IMR-90 (cell line): Measurements from ENCODE around the gene NPAS3. TPM values are rescaled to one million over a fixed set of nuclear protein-coding genes. Genes with fewer than 3 reads are reported as not detected.

ENCODE experiments used
- ATAC-seq: fragments of 200-7000 bp; cut with Tn5 transposase; 2 replicates; pipeline ENCODE4 v1.9.1; 2020; ENCODE audit warnings: low read depth, mild to moderate bottlenecking, moderate library complexity
- BruUV-seq: library from RNA; stranded (reverse); fragments of 400-500 nt; replicated peaks from 2 replicates; lab custom pipeline; 2021; lab: Mats Ljungman, UMichigan
- CTCF ChIA-PET: fragments of 300-600 bp; formaldehyde crosslinking; extraction: SDS; loops from one replicate; lab custom pipeline; 2021; ENCODE audit warnings: antibody characterized with exemption; lab: Yijun Ruan, JAX
- POLR2A ChIA-PET: fragments of 300-600 bp; sonication (Branson Sonifier 250); formaldehyde crosslinking; loops from one replicate; lab custom pipeline; 2022; ENCODE audit warnings: antibody characterized with exemption; ENCODE audit not compliant: unreplicated experiment; lab: Charles Lee
- DNase-seq: peaks from one replicate; pipeline ENCODE4 v3.0.0; 2013
- H2AFZ ChIP-seq: replicated peaks from 2 replicates; pipeline ENCODE3; 2013; ENCODE audit warnings: low read length, mild to moderate bottlenecking; ENCODE audit not compliant: poor library complexity
- H2AK5ac ChIP-seq: 2 replicates; pipeline ENCODE4 v1.6.1; 2013; ENCODE audit warnings: low read depth, low read length, inconsistent platforms
- H2AK9ac ChIP-seq: replicated peaks from 2 replicates; pipeline ENCODE3; 2013; ENCODE audit warnings: mild to moderate bottlenecking, low read depth, low read length, moderate library complexity; ENCODE audit not compliant: poor library complexity
- H2BK120ac ChIP-seq: 2 replicates; pipeline ENCODE4 v1.6.1; 2013; ENCODE audit warnings: low read depth, low read length, inconsistent platforms
- H2BK15ac ChIP-seq: 3 replicates; pipeline ENCODE4 v1.6.1; 2013; ENCODE audit warnings: low read depth, low read length, inconsistent platforms
- H2BK20ac ChIP-seq: 2 replicates; pipeline ENCODE4 v1.6.1; 2013; ENCODE audit warnings: low read depth, mild to moderate bottlenecking, inconsistent platforms, low read length, moderate library complexity
- H2BK5ac ChIP-seq: 2 replicates; pipeline ENCODE4 v1.6.1; 2013; ENCODE audit warnings: mild to moderate bottlenecking, low read depth, low read length, inconsistent platforms; ENCODE audit not compliant: poor library complexity, severe bottlenecking
- H3K14ac ChIP-seq: replicated peaks from 2 replicates; pipeline ENCODE4 v1.6.1; 2013; ENCODE audit warnings: low read depth, low read length, inconsistent platforms
- H3K18ac ChIP-seq: 2 replicates; pipeline ENCODE4 v1.6.1; 2013; ENCODE audit warnings: low read depth, low read length, control low read depth
- H3K23ac ChIP-seq: 2 replicates; pipeline ENCODE4 v1.6.1; 2013; ENCODE audit warnings: low read depth, low read length, inconsistent platforms
- H3K27ac ChIP-seq: 2 replicates; pipeline ENCODE4 v1.5.1; 2013; ENCODE audit warnings: mild to moderate bottlenecking, control low read depth, low read length; ENCODE audit not compliant: insufficient read depth
- H3K27me3 ChIP-seq: 2 replicates; pipeline ENCODE4 v1.6.1; 2013; ENCODE audit warnings: low read length; ENCODE audit not compliant: control insufficient read depth, insufficient read depth
- H3K36me3 ChIP-seq: 2 replicates; pipeline ENCODE4 v1.6.1; 2013; ENCODE audit warnings: low read length, mixed read lengths; ENCODE audit not compliant: control insufficient read depth, insufficient read depth
- H3K4ac ChIP-seq: 2 replicates; pipeline ENCODE4 v1.6.1; 2013; ENCODE audit warnings: low read depth, low read length, inconsistent platforms
- H3K4me1 ChIP-seq: 2 replicates; pipeline ENCODE4 v1.6.1; 2013; ENCODE audit warnings: low read length, mixed read lengths; ENCODE audit not compliant: control insufficient read depth, insufficient read depth
- H3K4me2 ChIP-seq: 2 replicates; pipeline ENCODE4 v1.6.1; 2013; ENCODE audit warnings: low read depth, mild to moderate bottlenecking, control low read depth, low read length, moderate library complexity
- H3K4me3 ChIP-seq: 2 replicates; pipeline ENCODE4 v1.5.1; 2013; ENCODE audit warnings: low read depth, mild to moderate bottlenecking, control low read depth, low read length, moderate library complexity; ENCODE audit not compliant: insufficient read depth
- H3K56ac ChIP-seq: 2 replicates; pipeline ENCODE4 v1.6.1; 2013; ENCODE audit warnings: low read length, inconsistent platforms; ENCODE audit not compliant: insufficient read depth; ENCODE audit errors: extremely low read depth
- H3K79me1 ChIP-seq, 2 experiments: 2 replicates each; pipeline ENCODE4 v1.6.1; 2013; ENCODE audit warnings: low read length in 2 of 2, inconsistent platforms in 1 of 2, low read depth in 1 of 2
- H3K9ac ChIP-seq: 2 replicates; pipeline ENCODE4 v1.6.1; 2013; ENCODE audit warnings: low read depth, low read length, control low read depth
- H3K9me1 ChIP-seq: 2 replicates; pipeline ENCODE4 v1.6.1; 2013; ENCODE audit warnings: low read length, inconsistent platforms; ENCODE audit not compliant: insufficient read depth
- H3K9me3 ChIP-seq: 2 replicates; pipeline ENCODE4 v1.6.1; 2013; ENCODE audit warnings: low read length; ENCODE audit not compliant: control insufficient read depth, insufficient read depth
- H4K20me1 ChIP-seq: 2 replicates; pipeline ENCODE4 v1.6.1; 2013; ENCODE audit warnings: low read length, inconsistent platforms; ENCODE audit not compliant: insufficient read depth
- H4K5ac ChIP-seq: 2 replicates; pipeline ENCODE4 v1.6.1; 2013; ENCODE audit warnings: mild to moderate bottlenecking, low read depth, low read length, control low read depth
- H4K8ac ChIP-seq, 2 experiments: 2 replicates each; pipeline ENCODE4 v1.6.1; 2013; ENCODE audit warnings: low read depth in 2 of 2, low read length in 2 of 2, control low read depth in 1 of 2, inconsistent platforms in 1 of 2
- H4K91ac ChIP-seq: 2 replicates; pipeline ENCODE4 v1.6.1; 2013; ENCODE audit warnings: low read depth, low read length, inconsistent platforms; ENCODE audit not compliant: insufficient read depth
- BHLHE40 ChIP-seq: fragments of 150-350 bp; IDR thresholded peaks from 2 replicates; pipeline ENCODE4 v1.6.1; 2016; ENCODE audit warnings: mild to moderate bottlenecking, low read depth, low read length
- CEBPB ChIP-seq: IDR thresholded peaks from 2 replicates; pipeline ENCODE4 v1.6.1; 2012; ENCODE audit warnings: low read depth, low read length, improper control_type of control experiment
- CHD1 ChIP-seq: IDR thresholded peaks from 2 replicates; pipeline ENCODE4 v1.6.1; 2012; ENCODE audit warnings: low read depth, low read length, improper control_type of control experiment
- FOS ChIP-seq: fragments of 150-350 bp; IDR thresholded peaks from 2 replicates; pipeline ENCODE4 v1.6.1; 2016; ENCODE audit warnings: low read depth, low read length
- MAFK ChIP-seq: IDR thresholded peaks from 2 replicates; pipeline ENCODE4 v1.6.1; 2012; ENCODE audit warnings: low read depth, low read length, improper control_type of control experiment
- MAZ ChIP-seq: IDR thresholded peaks from 2 replicates; pipeline ENCODE4 v1.6.1; 2012; ENCODE audit warnings: low read depth, mild to moderate bottlenecking, low read length, improper control_type of control experiment, moderate library complexity, borderline replicate concordance
- MXI1 ChIP-seq: IDR thresholded peaks from 2 replicates; pipeline ENCODE4 v1.6.1; 2012; ENCODE audit warnings: low read depth, mild to moderate bottlenecking, low read length, moderate library complexity, borderline replicate concordance
- POLR2A ChIP-seq: IDR thresholded peaks from 2 replicates; pipeline ENCODE4 v1.6.1; 2012; ENCODE audit warnings: mild to moderate bottlenecking, low read depth, low read length
- RAD21 ChIP-seq: IDR thresholded peaks from 2 replicates; pipeline ENCODE4 v1.6.1; 2012; ENCODE audit warnings: low read length, improper control_type of control experiment
- RCOR1 ChIP-seq: IDR thresholded peaks from 2 replicates; pipeline ENCODE4 v1.6.1; 2012; ENCODE audit warnings: mild to moderate bottlenecking, low read length, improper control_type of control experiment; ENCODE audit not compliant: insufficient replicate concordance
- RFX5 ChIP-seq: IDR thresholded peaks from 2 replicates; pipeline ENCODE4 v1.8.0; 2012; ENCODE audit warnings: low read depth, mild to moderate bottlenecking, low read length, moderate library complexity
- SMC3 ChIP-seq: fragments of 150-350 bp; IDR thresholded peaks from 2 replicates; pipeline ENCODE4 v1.6.1; 2016; ENCODE audit warnings: low read depth, mild to moderate bottlenecking, antibody characterized with exemption, low read length, moderate library complexity
- WGBS, 2 experiments: methylation state at CpG; one replicate each; pipeline versions ENCODE4 v1.1.5 to v1.1.7; 2013; ENCODE audit warnings: missing lambda C conversion rate in 2 of 2; ENCODE audit not compliant: insufficient read length in 1 of 2; ENCODE audit errors: extremely low coverage in 2 of 2; 5-methylcytosine and 5-hydroxymethylcytosine counted together
- dilution Hi-C: fragments of 300-500 bp; cut with HindIII; formaldehyde crosslinking; loops from one replicate; pipeline ENCODE4 v1.14.3; 2018; ENCODE audit warnings: low sequenced_read_pairs; ENCODE audit not compliant: unreplicated experiment
- in situ Hi-C: fragments of 300-500 bp; cut with MboI; formaldehyde crosslinking; loops from 3 replicates; pipeline ENCODE4 v1.14.3; 2019; ENCODE audit warnings: low sequenced_read_pairs, inconsistent platforms, mixed read lengths
- intact Hi-C: fragments of 100-400 bp; cut with micrococcal nuclease; formaldehyde crosslinking; loops from 2 replicates; pipeline ENCODE4 v1.10.0; 2022
- polyA plus RNA-seq, 3 experiments: library from polyadenylated mRNA; depleted of rRNA; stranded (reverse); fragments of >200 nt; gene quantifications; 2 replicates each; pipeline ENCODE4 v1.2.3, GENCODE V29; 2012; ENCODE audit warnings: low replicate concordance in 1 of 3
- total RNA-seq: library from RNA; depleted of rRNA; stranded (reverse); fragments of >200 nt; gene quantifications from 2 replicates; pipeline ENCODE4 v1.2.3, GENCODE V29; 2012
- TF ChIP-seq, protein P1 (sequence below): fragments of 150-350 bp; IDR thresholded peaks from 2 replicates; pipeline ENCODE4 v1.6.1; 2016; ENCODE audit warnings: low read depth, mild to moderate bottlenecking, low read length, moderate library complexity, borderline replicate concordance
- TF ChIP-seq, protein P2 (sequence below): fragments of 150-350 bp; IDR thresholded peaks from 2 replicates; pipeline ENCODE4 v1.6.1; 2017; ENCODE audit warnings: mild to moderate bottlenecking, antibody characterized with exemption, low read length, low read depth
- TF ChIP-seq, protein P3 (sequence below): conservative IDR thresholded peaks from 2 replicates; pipeline ENCODE4 v1.5.1; 2012; ENCODE audit warnings: mild to moderate bottlenecking, low read depth, low read length, improper control_type of control experiment

NPAS3 gene
- total and polyA plus RNA-seq, 2 of the 4 experiments (the other 2 are of a cell fraction): not detected

DNA sequence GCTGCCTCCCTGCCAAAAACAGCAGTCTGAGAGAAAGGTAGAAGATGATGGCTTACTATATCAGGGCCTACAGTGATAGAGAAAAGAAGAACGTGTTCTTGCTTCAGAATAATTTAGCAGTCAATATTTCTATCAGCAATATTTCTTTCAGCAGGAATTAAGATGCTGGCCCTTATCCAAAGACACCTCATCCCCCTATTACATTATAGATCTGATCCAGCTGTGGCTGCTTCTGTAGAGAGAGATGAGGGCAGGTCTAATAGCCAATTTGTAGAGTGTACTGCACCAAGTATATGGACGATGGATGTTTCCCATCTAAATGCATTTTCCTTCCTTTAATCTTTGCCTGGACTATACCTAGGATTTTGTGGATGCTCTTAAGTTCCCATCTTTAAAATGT is 451.7 kb downstream of the NPAS3 start:
- BruUV-seq: no TSS peak
- H3K18ac ChIP-seq: no peak overlapping the region
- TF ChIP-seq, protein P1, sequence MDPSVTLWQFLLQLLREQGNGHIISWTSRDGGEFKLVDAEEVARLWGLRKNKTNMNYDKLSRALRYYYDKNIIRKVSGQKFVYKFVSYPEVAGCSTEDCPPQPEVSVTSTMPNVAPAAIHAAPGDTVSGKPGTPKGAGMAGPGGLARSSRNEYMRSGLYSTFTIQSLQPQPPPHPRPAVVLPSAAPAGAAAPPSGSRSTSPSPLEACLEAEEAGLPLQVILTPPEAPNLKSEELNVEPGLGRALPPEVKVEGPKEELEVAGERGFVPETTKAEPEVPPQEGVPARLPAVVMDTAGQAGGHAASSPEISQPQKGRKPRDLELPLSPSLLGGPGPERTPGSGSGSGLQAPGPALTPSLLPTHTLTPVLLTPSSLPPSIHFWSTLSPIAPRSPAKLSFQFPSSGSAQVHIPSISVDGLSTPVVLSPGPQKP: no peak
- TF ChIP-seq, protein P2, sequence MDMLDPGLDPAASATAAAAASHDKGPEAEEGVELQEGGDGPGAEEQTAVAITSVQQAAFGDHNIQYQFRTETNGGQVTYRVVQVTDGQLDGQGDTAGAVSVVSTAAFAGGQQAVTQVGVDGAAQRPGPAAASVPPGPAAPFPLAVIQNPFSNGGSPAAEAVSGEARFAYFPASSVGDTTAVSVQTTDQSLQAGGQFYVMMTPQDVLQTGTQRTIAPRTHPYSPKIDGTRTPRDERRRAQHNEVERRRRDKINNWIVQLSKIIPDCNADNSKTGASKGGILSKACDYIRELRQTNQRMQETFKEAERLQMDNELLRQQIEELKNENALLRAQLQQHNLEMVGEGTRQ: no peak
- TF ChIP-seq MXI1: no peak
- TF ChIP-seq CEBPB: no peak
- TF ChIP-seq MAZ: no peak
- no peak for TF ChIP-seq RCOR1
- TF ChIP-seq BHLHE40: no peak
- no peak for TF ChIP-seq POLR2A
- TF ChIP-seq MAFK: no peak
- TF ChIP-seq, protein P3, sequence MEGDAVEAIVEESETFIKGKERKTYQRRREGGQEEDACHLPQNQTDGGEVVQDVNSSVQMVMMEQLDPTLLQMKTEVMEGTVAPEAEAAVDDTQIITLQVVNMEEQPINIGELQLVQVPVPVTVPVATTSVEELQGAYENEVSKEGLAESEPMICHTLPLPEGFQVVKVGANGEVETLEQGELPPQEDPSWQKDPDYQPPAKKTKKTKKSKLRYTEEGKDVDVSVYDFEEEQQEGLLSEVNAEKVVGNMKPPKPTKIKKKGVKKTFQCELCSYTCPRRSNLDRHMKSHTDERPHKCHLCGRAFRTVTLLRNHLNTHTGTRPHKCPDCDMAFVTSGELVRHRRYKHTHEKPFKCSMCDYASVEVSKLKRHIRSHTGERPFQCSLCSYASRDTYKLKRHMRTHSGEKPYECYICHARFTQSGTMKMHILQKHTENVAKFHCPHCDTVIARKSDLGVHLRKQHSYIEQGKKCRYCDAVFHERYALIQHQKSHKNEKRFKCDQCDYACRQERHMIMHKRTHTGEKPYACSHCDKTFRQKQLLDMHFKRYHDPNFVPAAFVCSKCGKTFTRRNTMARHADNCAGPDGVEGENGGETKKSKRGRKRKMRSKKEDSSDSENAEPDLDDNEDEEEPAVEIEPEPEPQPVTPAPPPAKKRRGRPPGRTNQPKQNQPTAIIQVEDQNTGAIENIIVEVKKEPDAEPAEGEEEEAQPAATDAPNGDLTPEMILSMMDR: no peak
- no peak for TF ChIP-seq RAD21
- no peak for TF ChIP-seq RFX5
- no peak for TF ChIP-seq CHD1
- TF ChIP-seq SMC3: no peak
- TF ChIP-seq FOS: no peak

More for the DNA sequence above, 451.7 kb downstream of the NPAS3 start:
- Histone ChIP-seq H3K4ac (no peak overlapping the region), H3K14ac (no peak overlapping the region), H3K4me1 (no peaks in the 10 kb centered on the region), H4K91ac (no peak overlapping the region), H2BK5ac (no peak overlapping the region), H4K20me1 (no peaks in the 10 kb centered on the region), H3K36me3 (no peaks in the 10 kb centered on the region), H3K4me3 (no peak overlapping the region), H2BK20ac (no peak overlapping the region), H3K4me2 (no peak overlapping the region), H2BK15ac (no peak overlapping the region), H3K56ac (no peak overlapping the region), H3K79me1 (no peaks in the 10 kb centered on the region), H3K9me3 (no peaks in the 10 kb centered on the region), H4K8ac (no peak overlapping the region), H2AK9ac (no peak overlapping the region), H3K23ac (no peak overlapping the region), H3K9me1 (no peaks in the 10 kb centered on the region), H4K5ac (no peak overlapping the region), H2BK120ac (no peak overlapping the region), H3K9ac (no peak overlapping the region), H2AFZ (no peak overlapping the region), H3K27ac (no peak overlapping the region), H2AK5ac (no peak overlapping the region), H3K27me3 (no peaks in the 10 kb centered on the region)
- ChIA-PET POLR2A (no interaction called here), CTCF (no interaction called here)
- dilution Hi-C loops (no loop called here), in situ Hi-C loops (no loop called here), intact Hi-C loops (no loop called here)
- WGBS, 2 experiments: no CpG with 5 or more reads among the region's 2 CpGs
- DNase-seq: no peak
- ATAC-seq: no peak
